A549 (cell line): ENCODE data around the gene ROS1. TPM values are rescaled to one million over a fixed set of nuclear protein-coding genes. Genes with fewer than 3 reads are reported as not detected.
A peak's percentile ranks its signal among the peaks of the same experiment; 100 is the strongest.

Experiments
- ATAC-seq, 2 experiments: fragments of 200-7000 bp in 1 of 2; fragments of >200 bp in 1 of 2; cut with Nextera tagmentation in 1 of 2; cut with Tn5 transposase in 1 of 2; 3 replicates each; pipeline versions ENCODE4 v1.8.0 to v1.9.1; 2018 to 2020; ENCODE audit warnings: mild to moderate bottlenecking in 1 of 2, moderate library complexity in 1 of 2
- CTCF ChIA-PET: fragments of 300-600 bp; sonication (Branson Sonifier 250); formaldehyde crosslinking; extraction: SDS; loops from one replicate; lab custom pipeline; 2021; ENCODE audit warnings: antibody characterized with exemption, inconsistent platforms; lab: Yijun Ruan, JAX
- POLR2A ChIA-PET: fragments of 350-600 bp; formaldehyde crosslinking; extraction: SDS; loops from one replicate; lab custom pipeline; 2021; ENCODE audit warnings: antibody characterized with exemption, inconsistent platforms; lab: Yijun Ruan, JAX
- DNase-seq, 2 experiments: peaks; one replicate each; pipeline versions ENCODE4 v3.0.0 to v3.0.0-alpha.2; 2011 to 2016; ENCODE audit warnings: low read depth in 1 of 2, low spot score in 1 of 2
- FAIRE-seq: peaks from 2 replicates; lab custom pipeline; 2011; peaks lifted over from hg19 to GRCh38; lab: Jason Lieb, UNC
- H3K27ac ChIP-seq, 2 experiments: fragments of >200 bp; sonication (Bioruptor Twin); formaldehyde crosslinking; 3 replicates each; pipeline ENCODE4 v1.5.1; 2016 to 2017
- H3K4me1 ChIP-seq: fragments of >200 bp; sonication (Bioruptor Twin); formaldehyde crosslinking; 3 replicates; pipeline ENCODE4 v1.6.1; 2016
- H3K4me2 ChIP-seq: fragments of >200 bp; sonication (Bioruptor Twin); formaldehyde crosslinking; 3 replicates; pipeline ENCODE4 v1.6.1; 2016
- H3K4me3 ChIP-seq: fragments of >200 bp; sonication (Bioruptor Twin); formaldehyde crosslinking; 3 replicates; pipeline ENCODE4 v1.5.1; 2016
- H3K9me3 ChIP-seq: fragments of >200 bp; sonication (Bioruptor Twin); formaldehyde crosslinking; 3 replicates; pipeline ENCODE4 v1.6.1; 2016
- BHLHE40 ChIP-seq: IDR thresholded peaks from 2 replicates; pipeline ENCODE4 v1.6.1; 2012; ENCODE audit warnings: low read depth, low read length, inconsistent platforms
- CBX2 ChIP-seq: fragments of 200-600 bp; sonication (generic); IDR thresholded peaks from 2 replicates; pipeline ENCODE4 v1.6.1; 2016; ENCODE audit warnings: low read depth, mild to moderate bottlenecking, borderline replicate concordance
- CEBPB ChIP-seq, 2 experiments: fragments of >200 bp in 1 of 2; sonication (Bioruptor Twin) in 1 of 2; formaldehyde crosslinking in 1 of 2; IDR thresholded peaks; 2 replicates each; pipeline ENCODE4 v1.6.1; 2012 to 2016
- CHD4 ChIP-seq: fragments of 200-600 bp; sonication (generic); IDR thresholded peaks from 2 replicates; pipeline ENCODE4 v1.6.1; 2016; ENCODE audit warnings: antibody characterized with exemption, mild to moderate bottlenecking, borderline replicate concordance
- EP300 ChIP-seq, 2 experiments: fragments of >200 bp; sonication (Bioruptor Twin); formaldehyde crosslinking; IDR thresholded peaks; 2 replicates in 1 of 2; 3 replicates in 1 of 2; pipeline ENCODE4 v1.6.1; 2016 to 2017
- FOSL2 ChIP-seq, 2 experiments: fragments of 450-650 bp in 1 of 2; fragments of >200 bp in 1 of 2; sonication (Bioruptor Twin) in 1 of 2; formaldehyde crosslinking; IDR thresholded peaks; 2 replicates each; pipeline versions ENCODE4 v1.5.0 to v1.6.1; 2016 to 2020; ENCODE audit warnings: mild to moderate bottlenecking in 1 of 2, moderate library complexity in 1 of 2
- GATA3 ChIP-seq: IDR thresholded peaks from 2 replicates; pipeline ENCODE4 v1.6.1; 2012; ENCODE audit warnings: borderline replicate concordance
- HDAC2 ChIP-seq: fragments of 200-600 bp; sonication (generic); IDR thresholded peaks from 2 replicates; pipeline ENCODE4 v1.6.1; 2016
- HEYL ChIP-seq: fragments of 250-450 bp; sonication (Bioruptor Pico); IDR thresholded peaks from 2 replicates; pipeline ENCODE4 v1.8.0; 2021; ENCODE audit warnings: mild to moderate bottlenecking, moderate library complexity
- JUN ChIP-seq, 2 experiments: fragments of >200 bp; sonication (Bioruptor Twin); formaldehyde crosslinking; IDR thresholded peaks; 2 replicates in 1 of 2; 3 replicates in 1 of 2; pipeline ENCODE4 v1.6.1; 2016 to 2017
- JUNB ChIP-seq: fragments of >200 bp; sonication (Bioruptor Twin); formaldehyde crosslinking; IDR thresholded peaks from 2 replicates; pipeline ENCODE4 v1.6.1; 2016
- KDM1A ChIP-seq: fragments of 200-600 bp; sonication (generic); IDR thresholded peaks from 2 replicates; pipeline ENCODE4 v1.6.1; 2016; ENCODE audit warnings: low read depth, mild to moderate bottlenecking
- RAD21 ChIP-seq, 2 experiments: fragments of >200 bp in 1 of 2; sonication (Bioruptor Twin) in 1 of 2; formaldehyde crosslinking in 1 of 2; IDR thresholded peaks in 1 of 2; conservative IDR thresholded peaks in 1 of 2; 2 replicates in 1 of 2; 3 replicates in 1 of 2; pipeline ENCODE4 v1.6.1; 2012 to 2018; ENCODE audit warnings: inconsistent platforms in 1 of 2
- SMC3 ChIP-seq: fragments of >200 bp; sonication (Bioruptor Twin); formaldehyde crosslinking; IDR thresholded peaks from 3 replicates; pipeline ENCODE4 v1.6.1; 2018; ENCODE audit warnings: inconsistent platforms
- SREBF2 ChIP-seq: fragments of 450-650 bp; IDR thresholded peaks from 2 replicates; pipeline ENCODE4 v1.6.1; 2014; ENCODE audit warnings: mild to moderate bottlenecking, moderate library complexity
- ZC3H11A ChIP-seq: fragments of 450-650 bp; IDR thresholded peaks from 2 replicates; pipeline ENCODE4 v1.6.1; 2014; ENCODE audit warnings: antibody characterized with exemption, mild to moderate bottlenecking
- WGBS: methylation state at CpG from one replicate; pipeline ENCODE4 v1.1.6; 2017; ENCODE audit errors: missing lambda C conversion rate; 5-methylcytosine and 5-hydroxymethylcytosine counted together
- polyA plus RNA-seq, 4 experiments: library from polyadenylated mRNA; depleted of rRNA in 3 of 4; stranded (reverse); fragments of >200 nt; fragmentation: RNase III in 1 of 4; extraction: RNeasy Plus Mini Kit Qiagen cat#74134 plus additional on column Dnase treatment in 1 of 4; gene quantifications; 2 replicates in 3 of 4; 3 replicates in 1 of 4; pipeline ENCODE4 v1.2.3, GENCODE V29; 2011 to 2017
- TF ChIP-seq, protein P1 (sequence below): fragments of 250-450 bp; sonication (Bioruptor Pico); IDR thresholded peaks from 2 replicates; pipeline ENCODE4 v1.5.0; 2020; ENCODE audit warnings: low read depth, mild to moderate bottlenecking, moderate library complexity
- TF ChIP-seq, protein P2 (sequence below): IDR thresholded peaks from 2 replicates; pipeline ENCODE4 v1.6.1; 2012; ENCODE audit warnings: low read depth, borderline replicate concordance
- TF ChIP-seq, protein P3 (sequence below): fragments of >200 bp; sonication (Bioruptor Twin); formaldehyde crosslinking; IDR thresholded peaks from 2 replicates; pipeline ENCODE4 v1.6.1; 2016
- TF ChIP-seq, protein P4 (sequence below): IDR thresholded peaks from 2 replicates; pipeline ENCODE4 v1.6.1; 2012
- TF ChIP-seq, protein P5 (sequence below): fragments of >200 bp; sonication (Bioruptor Twin); formaldehyde crosslinking; IDR thresholded peaks from 3 replicates; pipeline ENCODE4 v1.6.1; 2016
- TF ChIP-seq, protein P6 (sequence below): fragments of >200 bp; sonication (Bioruptor Twin); formaldehyde crosslinking; IDR thresholded peaks from 3 replicates; pipeline ENCODE4 v1.5.1; 2016

The ROS1 gene
- polyA plus RNA-seq, 2 of the 4 experiments (the other 2 are of a cell fraction): 0.17 to 0.18 TPM

DNA sequence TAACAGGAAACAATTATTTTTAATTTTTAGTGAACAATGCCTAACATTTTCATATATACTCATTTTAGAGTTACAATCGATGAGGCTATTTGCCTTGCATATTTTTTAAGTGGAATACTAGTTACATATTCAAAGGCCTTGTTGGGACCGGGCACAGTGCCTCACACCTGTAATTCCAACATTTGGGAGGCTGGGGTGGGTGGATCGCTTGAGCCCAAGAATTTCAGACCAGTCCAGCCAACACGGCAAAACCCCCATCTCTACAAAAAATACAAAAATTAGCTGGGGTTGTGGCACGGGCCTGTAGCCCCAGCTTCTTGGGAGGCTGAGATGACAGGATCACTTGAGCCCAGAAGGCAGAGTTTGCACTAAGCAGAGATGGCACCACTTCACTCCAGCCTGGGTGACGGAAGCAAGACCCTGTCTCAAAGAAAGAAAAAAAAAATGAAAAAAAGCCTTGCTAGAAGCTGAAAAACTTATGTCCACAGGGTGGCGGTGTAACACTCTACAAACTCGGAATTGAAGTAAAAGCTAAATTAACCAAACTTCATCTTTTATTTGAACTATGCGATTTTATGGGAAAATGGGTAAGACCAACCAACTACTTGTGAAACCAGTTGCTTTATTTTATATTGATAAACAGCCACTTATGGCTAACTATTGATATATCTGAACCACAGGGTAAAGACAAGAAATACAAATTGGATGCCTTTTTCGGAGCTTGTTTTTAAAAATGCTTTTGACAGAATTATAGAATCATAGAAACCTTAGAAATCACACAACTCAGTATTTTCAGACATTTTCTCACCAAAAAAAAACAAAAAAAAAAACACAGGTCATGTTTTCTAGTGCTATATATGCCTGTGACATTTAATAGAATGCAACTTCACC lies 24.1 kb upstream of the ROS1 start:
- 14% methylated on average over 9 of the region's 10 CpGs for WGBS
- H3K4me3 ChIP-seq: peak overlapping the region; percentile 25; the same call in 1 of the 3 replicates

DNA sequence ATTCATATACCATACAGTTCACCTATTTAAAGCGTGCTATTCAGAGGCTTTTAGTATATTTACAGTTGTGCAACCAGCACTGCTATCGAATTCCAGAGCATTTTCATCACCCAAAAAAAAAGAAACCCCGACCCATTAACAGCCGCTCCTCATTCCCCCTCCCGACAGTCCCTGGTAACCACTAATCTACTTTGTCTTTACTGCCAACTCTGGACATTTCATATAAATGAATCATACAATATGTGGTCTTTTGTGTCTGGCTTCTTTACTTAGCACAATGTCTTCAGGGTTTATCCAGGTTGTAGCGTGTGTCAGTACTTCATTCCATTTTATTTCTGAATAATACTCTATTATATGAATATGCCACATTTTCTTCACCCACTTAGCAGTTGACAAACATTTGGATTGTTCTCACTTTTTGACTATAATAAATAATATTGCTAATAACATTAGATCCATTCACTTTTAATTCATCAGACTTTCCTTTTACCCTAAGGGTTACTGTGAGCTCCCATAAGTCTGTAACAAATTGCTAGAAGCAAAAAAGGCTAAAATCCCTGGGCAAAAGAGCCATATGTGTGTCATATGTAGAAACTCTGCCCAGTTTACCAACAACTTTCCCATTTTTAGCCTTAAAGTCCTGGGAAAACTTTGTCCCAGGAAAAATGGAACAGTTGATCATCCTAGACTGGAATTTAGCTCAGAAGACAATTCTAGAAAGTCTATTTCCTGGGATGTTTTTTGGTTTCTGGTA lies 23.2 kb upstream of the ROS1 start:
- ATAC-seq (peak; percentile 90 to 93), DNase-seq (peak; percentile 31 to 76), FAIRE-seq (no peak)
- Histone ChIP-seq H3K4me1 (peaks cover 52% of the 10 kb centered on the region), H3K9me3 (peaks cover under 1% of the 10 kb centered on the region; the same call in 2 of the 3 replicates), H3K27ac (peak overlapping the region; percentile 96 to 100), H3K4me2 (peak overlapping the region; percentile 91), H3K4me3 (no peak overlapping the region)
- TF ChIP-seq, protein P1, sequence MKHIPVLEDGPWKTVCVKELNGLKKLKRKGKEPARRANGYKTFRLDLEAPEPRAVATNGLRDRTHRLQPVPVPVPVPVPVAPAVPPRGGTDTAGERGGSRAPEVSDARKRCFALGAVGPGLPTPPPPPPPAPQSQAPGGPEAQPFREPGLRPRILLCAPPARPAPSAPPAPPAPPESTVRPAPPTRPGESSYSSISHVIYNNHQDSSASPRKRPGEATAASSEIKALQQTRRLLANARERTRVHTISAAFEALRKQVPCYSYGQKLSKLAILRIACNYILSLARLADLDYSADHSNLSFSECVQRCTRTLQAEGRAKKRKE (CRISPR knock-in tag): no peak
- TF ChIP-seq FOSL2 (IDR thresholded peaks at IDR 0.05) (peak; percentile 90), FOSL2 (CRISPR knock-in tag; IDR thresholded peaks at IDR 0.05) (peak; percentile 79), GATA3 (peak; percentile 93), SMC3 (peak; percentile 49), EP300 (IDR thresholded peaks at IDR 0.05) (peak; percentile 96 to 97; a peak in 4 of 5 replicates), KDM1A (no peak), JUNB (peak; percentile 97), CEBPB (IDR thresholded peaks at IDR 0.05) (peak; percentile 97), RAD21 (conservative IDR thresholded peaks at IDR 0.05 in 1 of 2, IDR thresholded peaks at IDR 0.05 in 1 of 2) (peak in 1 of 2 experiments; percentile 51; a peak in 4 of 5 replicates), CBX2 (no peak), SREBF2 (no peak), CHD4 (no peak), ZC3H11A (no peak), JUN (IDR thresholded peaks at IDR 0.05) (peak; percentile 92 to 94; a peak in 4 of 5 replicates), HDAC2 (no peak), BHLHE40 (no peak)
- TF ChIP-seq, protein P2, sequence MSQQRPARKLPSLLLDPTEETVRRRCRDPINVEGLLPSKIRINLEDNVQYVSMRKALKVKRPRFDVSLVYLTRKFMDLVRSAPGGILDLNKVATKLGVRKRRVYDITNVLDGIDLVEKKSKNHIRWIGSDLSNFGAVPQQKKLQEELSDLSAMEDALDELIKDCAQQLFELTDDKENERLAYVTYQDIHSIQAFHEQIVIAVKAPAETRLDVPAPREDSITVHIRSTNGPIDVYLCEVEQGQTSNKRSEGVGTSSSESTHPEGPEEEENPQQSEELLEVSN: no peak
- TF ChIP-seq, protein P3, sequence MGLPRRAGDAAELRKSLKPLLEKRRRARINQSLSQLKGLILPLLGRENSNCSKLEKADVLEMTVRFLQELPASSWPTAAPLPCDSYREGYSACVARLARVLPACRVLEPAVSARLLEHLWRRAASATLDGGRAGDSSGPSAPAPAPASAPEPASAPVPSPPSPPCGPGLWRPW: peak; percentile 85
- TF ChIP-seq, protein P4, sequence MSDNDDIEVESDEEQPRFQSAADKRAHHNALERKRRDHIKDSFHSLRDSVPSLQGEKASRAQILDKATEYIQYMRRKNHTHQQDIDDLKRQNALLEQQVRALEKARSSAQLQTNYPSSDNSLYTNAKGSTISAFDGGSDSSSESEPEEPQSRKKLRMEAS: peak; percentile 37; the same call in 1 of the 2 replicates
- TF ChIP-seq, protein P5, sequence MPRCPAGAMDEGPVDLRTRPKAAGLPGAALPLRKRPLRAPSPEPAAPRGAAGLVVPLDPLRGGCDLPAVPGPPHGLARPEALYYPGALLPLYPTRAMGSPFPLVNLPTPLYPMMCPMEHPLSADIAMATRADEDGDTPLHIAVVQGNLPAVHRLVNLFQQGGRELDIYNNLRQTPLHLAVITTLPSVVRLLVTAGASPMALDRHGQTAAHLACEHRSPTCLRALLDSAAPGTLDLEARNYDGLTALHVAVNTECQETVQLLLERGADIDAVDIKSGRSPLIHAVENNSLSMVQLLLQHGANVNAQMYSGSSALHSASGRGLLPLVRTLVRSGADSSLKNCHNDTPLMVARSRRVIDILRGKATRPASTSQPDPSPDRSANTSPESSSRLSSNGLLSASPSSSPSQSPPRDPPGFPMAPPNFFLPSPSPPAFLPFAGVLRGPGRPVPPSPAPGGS: peak; percentile 95
- ChIA-PET CTCF (interaction anchor here (0.7 to 2.5 kb wide), 34 partner anchors 7 to 156 kb away, joined by 3 to 41 read pairs (median 6); partner anchors contain the start of gene GOPC), POLR2A (interaction anchor here (1.2 to 2.0 kb wide), 5 partner anchors 8 to 155 kb away, joined by 4 to 17 read pairs (median 11); partner anchors contain the start of genes DCBLD1 and GOPC)
- 0% methylated on average over 6 of the region's 6 CpGs for WGBS

More for the DNA sequence above, 24.1 kb upstream of the ROS1 start:
- Histone ChIP-seq H3K27ac (peak overlapping the region; percentile 96 to 100), H3K4me1 (peaks cover 52% of the 10 kb centered on the region), H3K9me3 (no peaks in the 10 kb centered on the region; the same call in 1 of the 3 replicates), H3K4me2 (peak overlapping the region; percentile 91)
- FAIRE-seq (no peak), ATAC-seq (peak; percentile 36 to 54; a peak in 3 of 6 replicates), DNase-seq (peak in 1 of 2 experiments; percentile 77)
- peak; percentile 90 for TF ChIP-seq SMC3
- peak; percentile 88 for TF ChIP-seq RAD21 (conservative IDR thresholded peaks at IDR 0.05 in 1 of 2, IDR thresholded peaks at IDR 0.05 in 1 of 2)
- TF ChIP-seq, protein P6, sequence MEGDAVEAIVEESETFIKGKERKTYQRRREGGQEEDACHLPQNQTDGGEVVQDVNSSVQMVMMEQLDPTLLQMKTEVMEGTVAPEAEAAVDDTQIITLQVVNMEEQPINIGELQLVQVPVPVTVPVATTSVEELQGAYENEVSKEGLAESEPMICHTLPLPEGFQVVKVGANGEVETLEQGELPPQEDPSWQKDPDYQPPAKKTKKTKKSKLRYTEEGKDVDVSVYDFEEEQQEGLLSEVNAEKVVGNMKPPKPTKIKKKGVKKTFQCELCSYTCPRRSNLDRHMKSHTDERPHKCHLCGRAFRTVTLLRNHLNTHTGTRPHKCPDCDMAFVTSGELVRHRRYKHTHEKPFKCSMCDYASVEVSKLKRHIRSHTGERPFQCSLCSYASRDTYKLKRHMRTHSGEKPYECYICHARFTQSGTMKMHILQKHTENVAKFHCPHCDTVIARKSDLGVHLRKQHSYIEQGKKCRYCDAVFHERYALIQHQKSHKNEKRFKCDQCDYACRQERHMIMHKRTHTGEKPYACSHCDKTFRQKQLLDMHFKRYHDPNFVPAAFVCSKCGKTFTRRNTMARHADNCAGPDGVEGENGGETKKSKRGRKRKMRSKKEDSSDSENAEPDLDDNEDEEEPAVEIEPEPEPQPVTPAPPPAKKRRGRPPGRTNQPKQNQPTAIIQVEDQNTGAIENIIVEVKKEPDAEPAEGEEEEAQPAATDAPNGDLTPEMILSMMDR: peak; percentile 76
- no peak for TF ChIP-seq BHLHE40
- TF ChIP-seq HEYL (CRISPR knock-in tag): no peak
- no peak for TF ChIP-seq GATA3
- POLR2A ChIA-PET: interaction anchor here (0.7 to 2.0 kb wide), 6 partner anchors 9 to 224 kb away, joined by 3 to 17 read pairs (median 8); partner anchors contain the start of genes DCBLD1 and GOPC
- CTCF ChIA-PET: interaction anchor here (0.6 to 2.5 kb wide), 50 partner anchors 8 to 383 kb away, joined by 3 to 41 read pairs (median 5); partner anchors contain the start of gene GOPC
